GM23338 (cell line): ENCODE data around the gene GZF1. TPM values are rescaled to one million over a fixed set of nuclear protein-coding genes. Genes with fewer than 3 reads are reported as not detected.

ENCODE experiments used
- ATAC-seq: fragments of 200-7000 bp; cut with Tn5 transposase; 3 replicates; pipeline ENCODE4 v1.9.1; 2020
- DNase-seq: peaks from one replicate; pipeline ENCODE4 v3.0.0-alpha.2; 2015; ENCODE audit warnings: low spot score
- H2AFZ ChIP-seq: fragments of 200-600 bp; sonication (generic); 2 replicates; pipeline ENCODE4 v1.8.0; 2016; ENCODE audit warnings: antibody characterized with exemption, mild to moderate bottlenecking, moderate library complexity
- H3F3A ChIP-seq: fragments of 200-600 bp; sonication (generic); replicated peaks from 2 replicates; pipeline ENCODE4 v1.8.0; 2017; ENCODE audit warnings: antibody characterized with exemption, mixed run types, low read depth
- H3K27ac ChIP-seq: fragments of 200-600 bp; sonication (generic); 2 replicates; pipeline ENCODE4 v1.6.1; 2016; ENCODE audit warnings: low read depth
- H3K27me3 ChIP-seq: fragments of 200-600 bp; sonication (generic); 2 replicates; pipeline ENCODE4 v1.8.0; 2016; ENCODE audit warnings: mild to moderate bottlenecking, mixed run types, moderate library complexity; ENCODE audit not compliant: insufficient read depth
- H3K36me3 ChIP-seq: fragments of 200-600 bp; sonication (generic); 2 replicates; pipeline ENCODE4 v1.8.0; 2016; ENCODE audit warnings: mild to moderate bottlenecking; ENCODE audit not compliant: insufficient read depth
- H3K4me1 ChIP-seq: fragments of 200-600 bp; sonication (generic); 2 replicates; pipeline ENCODE4 v1.8.0; 2016; ENCODE audit warnings: mild to moderate bottlenecking, moderate library complexity; ENCODE audit not compliant: insufficient read depth
- H3K4me2 ChIP-seq: fragments of 200-600 bp; sonication (generic); 2 replicates; pipeline ENCODE4 v1.7.1; 2017; ENCODE audit warnings: mixed run types
- H3K4me3 ChIP-seq: fragments of 200-600 bp; sonication (generic); 2 replicates; pipeline ENCODE4 v1.6.1; 2016; ENCODE audit warnings: mixed run types
- H3K79me2 ChIP-seq: fragments of 200-600 bp; sonication (generic); replicated peaks from 2 replicates; pipeline ENCODE4 v1.8.0; 2017; ENCODE audit warnings: mild to moderate bottlenecking; ENCODE audit not compliant: insufficient read depth
- H3K9me2 ChIP-seq: fragments of 200-600 bp; sonication (generic); 2 replicates; pipeline ENCODE4 v1.8.0; 2017; ENCODE audit not compliant: insufficient read depth
- H4K20me1 ChIP-seq: fragments of 200-600 bp; sonication (generic); replicated peaks from 2 replicates; pipeline ENCODE4 v1.8.0; 2017; ENCODE audit warnings: mild to moderate bottlenecking; ENCODE audit not compliant: insufficient read depth
- H3K27ac Mint-ChIP-seq: 2 replicates; pipeline ENCODE4 v1.8.0; 2020; ENCODE audit warnings: inconsistent platforms, mild to moderate bottlenecking, moderate library complexity, mixed read lengths
- H3K27me3 Mint-ChIP-seq: 3 replicates; pipeline ENCODE4 v1.8.0; 2022; ENCODE audit warnings: low read depth, mild to moderate bottlenecking, moderate library complexity, mixed read lengths, inconsistent platforms; ENCODE audit not compliant: insufficient read depth, poor library complexity
- H3K36me3 Mint-ChIP-seq: 3 replicates; pipeline ENCODE4 v1.8.0; 2021; ENCODE audit warnings: low read depth, mild to moderate bottlenecking, inconsistent platforms, moderate library complexity, mixed read lengths
- H3K4me1 Mint-ChIP-seq: 3 replicates; pipeline ENCODE4 v1.8.0; 2020; ENCODE audit warnings: mild to moderate bottlenecking, inconsistent platforms, mixed read lengths
- H3K4me3 Mint-ChIP-seq: 3 replicates; pipeline ENCODE4 v1.8.0; 2021; ENCODE audit warnings: moderate library complexity, mild to moderate bottlenecking, inconsistent platforms, mixed read lengths
- H3K9me3 Mint-ChIP-seq: 3 replicates; pipeline ENCODE4 v1.8.0; 2020; ENCODE audit warnings: moderate library complexity, mild to moderate bottlenecking, inconsistent platforms, mixed read lengths
- CREB1 ChIP-seq: fragments of 250-450 bp; sonication (Bioruptor Pico); IDR thresholded peaks from 2 replicates; pipeline ENCODE4 v1.5.0; 2020; ENCODE audit warnings: low read depth, mild to moderate bottlenecking, moderate library complexity
- CTCF ChIP-seq, 2 experiments: fragments of 200-600 bp in 1 of 2; sonication (generic) in 1 of 2; conservative IDR thresholded peaks; 2 replicates each; pipeline versions ENCODE4 v1.5.1 to v1.6.1; 2016 to 2017; ENCODE audit warnings: antibody characterized with exemption in 2 of 2, low read depth in 2 of 2, mild to moderate bottlenecking in 2 of 2, moderate library complexity in 1 of 2
- EZH2 ChIP-seq: fragments of 200-600 bp; sonication (generic); IDR thresholded peaks from one replicate; pipeline ENCODE4 v1.8.0; 2017; ENCODE audit warnings: antibody characterized with exemption, mild to moderate bottlenecking, low read depth; ENCODE audit not compliant: unreplicated experiment
- EZH2phosphoT487 ChIP-seq: fragments of 200-600 bp; sonication (generic); IDR thresholded peaks from one replicate; pipeline ENCODE4 v1.8.1; 2018; ENCODE audit warnings: antibody characterized with exemption; ENCODE audit not compliant: unreplicated experiment
- JUNB ChIP-seq: IDR thresholded peaks from one replicate; pipeline ENCODE4 v1.6.1; 2016; ENCODE audit warnings: antibody characterized with exemption; ENCODE audit not compliant: unreplicated experiment
- REST ChIP-seq: IDR thresholded peaks from one replicate; pipeline ENCODE4 v1.6.1; 2018; ENCODE audit warnings: antibody characterized with exemption; ENCODE audit not compliant: unreplicated experiment
- ZNF114 ChIP-seq: fragments of 250-450 bp; sonication (Bioruptor Pico); IDR thresholded peaks from 2 replicates; pipeline ENCODE4 v1.5.0; 2020; ENCODE audit warnings: mild to moderate bottlenecking, moderate library complexity
- ZNF331 ChIP-seq: fragments of 250-450 bp; sonication (Bioruptor Pico); IDR thresholded peaks from 2 replicates; pipeline ENCODE4 v1.5.0; 2020; ENCODE audit warnings: low read depth, mild to moderate bottlenecking, moderate library complexity
- ZNF462 ChIP-seq: fragments of 250-450 bp; sonication (Bioruptor Pico); IDR thresholded peaks from 2 replicates; pipeline ENCODE4 v1.5.0; 2020; ENCODE audit warnings: mild to moderate bottlenecking, moderate library complexity
- polyA plus RNA-seq: library from polyadenylated mRNA; unstranded; fragments of >200 nt; fragmentation: Nextera tagmentation; extraction: Ambion mirVana; gene quantifications from 2 replicates; pipeline ENCODE4 v1.2.1, GENCODE V29; 2016
- total RNA-seq: library from RNA; depleted of rRNA; stranded (reverse); fragments of >200 nt; shearing (Covaris generic); gene quantifications from 2 replicates; pipeline ENCODE4 v1.2.3, GENCODE V29; 2014

GZF1 gene
- total and polyA plus RNA-seq, 2 experiments from 2014 or later = 4.2 to 15.7 TPM

- H3K9me3 Mint-ChIP-seq = peaks cover 10% of the 10 kb centered on the region
- H3K36me3 ChIP-seq = no peaks in the 10 kb centered on the region
- H3K27me3 ChIP-seq = no peaks in the 10 kb centered on the region
- no peak for ATAC-seq
- no peaks in the 10 kb centered on the region for H4K20me1 ChIP-seq
- H2AFZ ChIP-seq = no peak overlapping the region
- TF ChIP-seq REST (no peak), CTCF (conservative IDR thresholded peaks at IDR 0.05; ENCODE audit: low read depth in 2 of 2) (no peak), ZNF462 (no peak), JUNB (no peak), CREB1 (CRISPR knock-in tag) (no peak), ZNF331 (CRISPR knock-in tag) (no peak), ZNF114 (CRISPR knock-in tag) (no peak), EZH2phosphoT487 (no peak), EZH2 (no peak)
- no peaks in the 10 kb centered on the region for H3K36me3 Mint-ChIP-seq
- H3K4me3 Mint-ChIP-seq = no peak overlapping the region
- H3K27me3 Mint-ChIP-seq = no peaks in the 10 kb centered on the region
- no peaks in the 10 kb centered on the region for H3F3A ChIP-seq
- H3K27ac ChIP-seq = no peak overlapping the region
- no peak overlapping the region for H3K27ac Mint-ChIP-seq
- H3K4me2 ChIP-seq = no peak overlapping the region
- no peaks in the 10 kb centered on the region for H3K4me1 ChIP-seq
- peaks cover 9% of the 10 kb centered on the region for H3K4me1 Mint-ChIP-seq
- peaks cover 4% of the 10 kb centered on the region; the same call in 1 of the 2 replicates for H3K9me2 ChIP-seq
- no peak overlapping the region for H3K4me3 ChIP-seq
- no peak for DNase-seq
- no peaks in the 10 kb centered on the region for H3K79me2 ChIP-seq
Observed at GRCh38 chr20:23334111-23334510, 27.9 kb upstream of the GZF1 start.
